IMR-90 (cell line): ENCODE data around the gene WEE1.

Source experiments
- BHLHE40 ChIP-seq: fragments of 150-350 bp; IDR thresholded peaks from 2 replicates; pipeline ENCODE4 v1.6.1; 2016; ENCODE audit warnings: mild to moderate bottlenecking, low read depth, low read length
- CTCF ChIP-seq: conservative IDR thresholded peaks from 2 replicates; pipeline ENCODE4 v1.5.1; 2012; ENCODE audit warnings: mild to moderate bottlenecking, low read depth, low read length, improper control_type of control experiment
- RAD21 ChIP-seq: IDR thresholded peaks from 2 replicates; pipeline ENCODE4 v1.6.1; 2012; ENCODE audit warnings: low read length, improper control_type of control experiment
- RCOR1 ChIP-seq: IDR thresholded peaks from 2 replicates; pipeline ENCODE4 v1.6.1; 2012; ENCODE audit warnings: mild to moderate bottlenecking, low read length, improper control_type of control experiment; ENCODE audit not compliant: insufficient replicate concordance

DNA sequence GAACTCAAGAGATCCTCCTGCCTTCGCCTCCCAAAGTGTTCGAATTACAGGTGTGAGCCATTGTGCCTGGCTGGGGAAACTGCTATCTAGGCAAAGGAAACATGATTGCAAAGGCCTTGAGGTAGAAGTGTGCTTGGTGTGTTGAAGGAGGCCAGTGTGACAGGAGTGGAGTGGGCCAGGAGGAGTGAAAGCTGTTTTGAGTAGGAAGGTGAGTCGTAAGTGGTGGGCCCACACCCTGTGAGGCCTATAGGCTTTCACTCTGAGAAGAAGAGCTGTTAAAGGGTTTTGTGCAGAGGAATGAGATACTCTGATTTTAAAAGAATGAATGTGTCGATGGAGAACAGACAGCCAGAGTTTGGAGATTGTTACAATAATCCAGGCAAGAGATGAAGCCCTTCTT lies 43.4 kb downstream of the WEE1 start:
- TF ChIP-seq RAD21 (no peak), CTCF (no peak), RCOR1 (no peak), BHLHE40 (no peak)
